Measurements from ENCODE around the gene ACOX2.

ACOX2 gene

DNA sequence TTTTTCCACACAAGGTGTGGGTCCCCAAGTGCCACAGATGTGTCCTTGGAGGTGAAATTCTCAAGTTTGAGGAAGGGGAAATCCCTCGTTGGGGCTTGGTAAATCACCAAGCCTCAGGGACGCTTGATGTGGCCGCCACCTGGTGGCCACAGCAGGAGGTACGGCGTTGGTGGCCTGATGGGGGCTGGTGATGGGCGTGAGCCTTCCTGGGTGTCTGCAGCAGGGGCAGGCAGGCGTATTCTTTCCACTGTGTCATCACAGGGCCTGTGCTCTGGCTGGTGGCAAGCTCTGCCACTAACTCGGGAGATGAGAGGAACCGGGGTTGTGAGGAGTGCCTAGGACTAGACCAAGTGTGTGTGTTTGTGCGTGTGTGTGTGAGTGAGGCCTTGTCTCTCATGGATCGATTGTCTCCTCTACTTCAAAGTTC is 4.2 kb downstream of the ACOX2 start:
- Histone ChIP-seq H2BK120ac (ENCODE audit: low read depth, low read length) (no peak overlapping the region), H3K4ac (ENCODE audit: low read length) (no peak overlapping the region), H3K27ac (replicated peaks; ENCODE audit: low read length) (no peak overlapping the region), H3K9me3 (replicated peaks in 1 of 2; ENCODE audit: control insufficient read depth in 2 of 2, insufficient read depth in 1 of 2, low read depth in 1 of 2, low read length in 2 of 2) (peaks cover 1 to 5% of the 10 kb centered on the region in 2 donors), H2AFZ (ENCODE audit: low read length) (peak overlapping the region; percentile 18), H3K18ac (ENCODE audit: low read length) (peak overlapping the region; percentile 50), H3K79me1 (ENCODE audit: low read depth, low read length) (no peaks in the 10 kb centered on the region), H3K9ac (ENCODE audit: low read depth, low read length, poor library complexity) (peak overlapping the region; percentile 64), H3K14ac (ENCODE audit: low read length) (no peak overlapping the region), H2BK12ac (ENCODE audit: low read length) (no peak overlapping the region), H3K4me3 (ENCODE audit: low read length in 2 of 2) (no peak overlapping the region), H2BK15ac (ENCODE audit: low read length) (no peak overlapping the region), H4K91ac (ENCODE audit: low read depth, low read length, poor library complexity) (no peak overlapping the region), H2BK5ac (ENCODE audit: low read length) (no peak overlapping the region), H3K36me3 (replicated peaks in 1 of 2; ENCODE audit: control insufficient read depth in 2 of 2, insufficient read depth in 2 of 2, low read length in 2 of 2) (no peaks in the 10 kb centered on the region), H3K27me3 (ENCODE audit: control insufficient read depth in 3 of 3, insufficient read depth in 3 of 3, low read depth in 1 of 3, low read length in 3 of 3) (no peaks in the 10 kb centered on the region), H3K4me1 (ENCODE audit: control insufficient read depth in 2 of 2, insufficient read depth in 1 of 2, low read depth in 1 of 2, low read length in 2 of 2) (peaks cover 19 to 24% of the 10 kb centered on the region in 2 donors), H3K4me2 (ENCODE audit: insufficient read depth, low read length, poor library complexity, severe bottlenecking) (no peak overlapping the region), H4K8ac (ENCODE audit: low read depth, low read length) (no peak overlapping the region), H2AK5ac (ENCODE audit: low read depth, low read length) (no peak overlapping the region), H3K23ac (ENCODE audit: low read depth, low read length, poor library complexity) (no peak overlapping the region)
- WGBS, 2 donors (ENCODE audit: extremely low coverage in 2 of 2, insufficient read length in 2 of 2, insufficient replicate concordance in 1 of 2): no CpG with 5 or more reads among the region's 11 CpGs
- peak; percentile 56 for DNase-seq (ENCODE audit: low spot score)

DNA sequence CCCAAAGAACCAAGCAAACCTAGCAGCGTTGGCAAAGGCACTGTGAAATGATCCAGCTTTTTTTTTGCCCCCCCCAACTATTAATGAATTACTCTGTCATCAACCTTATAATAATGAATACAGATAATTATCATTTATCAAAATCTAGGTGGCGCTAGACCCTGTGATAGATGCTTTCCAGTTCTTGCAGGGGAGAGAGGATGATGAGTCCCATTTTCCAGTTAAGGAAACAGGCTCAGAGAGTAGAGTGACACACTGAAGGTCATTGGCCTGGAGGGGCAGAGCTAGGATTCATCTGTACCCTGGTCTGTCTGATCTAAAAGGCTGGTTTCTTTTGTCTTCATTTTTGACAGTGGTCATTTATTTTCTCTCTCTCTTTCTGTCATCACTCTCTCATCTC is 5.0 kb downstream of the ACOX2 start:
- no peaks in the 10 kb centered on the region for H3K36me3 ChIP-seq (replicated peaks in 1 of 2; ENCODE audit: control insufficient read depth in 2 of 2, insufficient read depth in 2 of 2, low read length in 2 of 2)
- H3K18ac ChIP-seq (ENCODE audit: low read length): no peak overlapping the region
- peaks cover 1 to 5% of the 10 kb centered on the region in 2 donors for H3K9me3 ChIP-seq (replicated peaks in 1 of 2; ENCODE audit: control insufficient read depth in 2 of 2, insufficient read depth in 1 of 2, low read depth in 1 of 2, low read length in 2 of 2)
- no peak overlapping the region for H2BK12ac ChIP-seq (ENCODE audit: low read length)
- no peak overlapping the region for H4K8ac ChIP-seq (ENCODE audit: low read depth, low read length)
- no peak overlapping the region for H3K14ac ChIP-seq (ENCODE audit: low read length)
- H2BK15ac ChIP-seq (ENCODE audit: low read length): no peak overlapping the region
- no peak overlapping the region for H2BK5ac ChIP-seq (ENCODE audit: low read length)
- no peak overlapping the region for H4K91ac ChIP-seq (ENCODE audit: low read depth, low read length, poor library complexity)
- H3K27ac ChIP-seq (replicated peaks; ENCODE audit: low read length): no peak overlapping the region
- H3K4me2 ChIP-seq (ENCODE audit: insufficient read depth, low read length, poor library complexity, severe bottlenecking): no peak overlapping the region
- no peaks in the 10 kb centered on the region for H3K79me1 ChIP-seq (ENCODE audit: low read depth, low read length)
- H2AK5ac ChIP-seq (ENCODE audit: low read depth, low read length): no peak overlapping the region
- no peak overlapping the region for H2BK120ac ChIP-seq (ENCODE audit: low read depth, low read length)
- H3K4me1 ChIP-seq (ENCODE audit: control insufficient read depth in 2 of 2, insufficient read depth in 1 of 2, low read depth in 1 of 2, low read length in 2 of 2): peaks cover 15 to 20% of the 10 kb centered on the region in 2 donors
- no peak overlapping the region for H3K9ac ChIP-seq (ENCODE audit: low read depth, low read length, poor library complexity)
- no CpG with 5 or more reads among the region's 2 CpGs for WGBS, 2 donors (ENCODE audit: extremely low coverage in 2 of 2, insufficient read length in 2 of 2, insufficient replicate concordance in 1 of 2)
- no peak overlapping the region for H2AFZ ChIP-seq (ENCODE audit: low read length)
- H3K4me3 ChIP-seq (ENCODE audit: low read length in 2 of 2): no peak overlapping the region
- no peaks in the 10 kb centered on the region for H3K27me3 ChIP-seq (ENCODE audit: control insufficient read depth in 3 of 3, insufficient read depth in 3 of 3, low read depth in 1 of 3, low read length in 3 of 3)
- no peak overlapping the region for H3K23ac ChIP-seq (ENCODE audit: low read depth, low read length, poor library complexity)
- no peak for DNase-seq (ENCODE audit: low spot score)
- H3K4ac ChIP-seq (ENCODE audit: low read length): no peak overlapping the region

GRCh38 chr3:58531555-58531954 is 5.4 kb downstream of the ACOX2 start:
- no peak overlapping the region for H2BK120ac ChIP-seq (ENCODE audit: low read depth, low read length)
- H3K4me2 ChIP-seq (ENCODE audit: insufficient read depth, low read length, poor library complexity, severe bottlenecking): no peak overlapping the region
- H2AFZ ChIP-seq (ENCODE audit: low read length): no peak overlapping the region
- H3K4ac ChIP-seq (ENCODE audit: low read length): no peak overlapping the region
- H2BK15ac ChIP-seq (ENCODE audit: low read length): peak overlapping the region; percentile 50
- H3K9ac ChIP-seq (ENCODE audit: low read depth, low read length, poor library complexity): no peak overlapping the region
- no peak overlapping the region for H3K14ac ChIP-seq (ENCODE audit: low read length)
- H3K27ac ChIP-seq (replicated peaks; ENCODE audit: low read length): no peak overlapping the region
- H2AK5ac ChIP-seq (ENCODE audit: low read depth, low read length): peak overlapping the region; percentile 53
- peaks cover 1 to 5% of the 10 kb centered on the region in 2 donors for H3K9me3 ChIP-seq (replicated peaks in 1 of 2; ENCODE audit: control insufficient read depth in 2 of 2, insufficient read depth in 1 of 2, low read depth in 1 of 2, low read length in 2 of 2)
- no peak for DNase-seq (ENCODE audit: low spot score)
- H3K79me1 ChIP-seq (ENCODE audit: low read depth, low read length): no peaks in the 10 kb centered on the region
- peak overlapping the region; percentile 19 for H2BK12ac ChIP-seq (ENCODE audit: low read length)
- H2BK5ac ChIP-seq (ENCODE audit: low read length): no peak overlapping the region
- H3K27me3 ChIP-seq (ENCODE audit: control insufficient read depth in 3 of 3, insufficient read depth in 3 of 3, low read depth in 1 of 3, low read length in 3 of 3): no peaks in the 10 kb centered on the region
- no peaks in the 10 kb centered on the region for H3K36me3 ChIP-seq (replicated peaks in 1 of 2; ENCODE audit: control insufficient read depth in 2 of 2, insufficient read depth in 2 of 2, low read length in 2 of 2)
- no peak overlapping the region for H3K4me3 ChIP-seq (ENCODE audit: low read length in 2 of 2)
- no peak overlapping the region for H4K8ac ChIP-seq (ENCODE audit: low read depth, low read length)
- peaks cover 13 to 17% of the 10 kb centered on the region in 2 donors for H3K4me1 ChIP-seq (ENCODE audit: control insufficient read depth in 2 of 2, insufficient read depth in 1 of 2, low read depth in 1 of 2, low read length in 2 of 2)
- WGBS, 2 donors (ENCODE audit: extremely low coverage in 2 of 2, insufficient read length in 2 of 2, insufficient replicate concordance in 1 of 2): no CpG with 5 or more reads among the region's 7 CpGs
- no peak overlapping the region for H4K91ac ChIP-seq (ENCODE audit: low read depth, low read length, poor library complexity)
- no peak overlapping the region for H3K23ac ChIP-seq (ENCODE audit: low read depth, low read length, poor library complexity)
- H3K18ac ChIP-seq (ENCODE audit: low read length): no peak overlapping the region

- Histone ChIP-seq H3K9ac (ENCODE audit: low read depth, low read length, poor library complexity) (peak overlapping the region; percentile 51), H4K91ac (ENCODE audit: low read depth, low read length, poor library complexity) (peak overlapping the region; percentile 73), H3K4ac (ENCODE audit: low read length) (no peak overlapping the region), H3K27me3 (ENCODE audit: control insufficient read depth in 3 of 3, insufficient read depth in 3 of 3, low read depth in 1 of 3, low read length in 3 of 3) (no peaks in the 10 kb centered on the region), H2AK5ac (ENCODE audit: low read depth, low read length) (peak overlapping the region; percentile 53), H4K8ac (ENCODE audit: low read depth, low read length) (no peak overlapping the region), H3K4me1 (ENCODE audit: control insufficient read depth in 2 of 2, insufficient read depth in 1 of 2, low read depth in 1 of 2, low read length in 2 of 2) (peaks cover 14% of the 10 kb centered on the region in 2 donors), H2BK120ac (ENCODE audit: low read depth, low read length) (no peak overlapping the region), H3K36me3 (replicated peaks in 1 of 2; ENCODE audit: control insufficient read depth in 2 of 2, insufficient read depth in 2 of 2, low read length in 2 of 2) (no peaks in the 10 kb centered on the region), H3K27ac (replicated peaks; ENCODE audit: low read length) (no peak overlapping the region), H2BK12ac (ENCODE audit: low read length) (peak overlapping the region; percentile 80), H3K79me1 (ENCODE audit: low read depth, low read length) (no peaks in the 10 kb centered on the region), H3K9me3 (replicated peaks in 1 of 2; ENCODE audit: control insufficient read depth in 2 of 2, insufficient read depth in 1 of 2, low read depth in 1 of 2, low read length in 2 of 2) (peaks cover 1 to 5% of the 10 kb centered on the region in 2 donors), H2AFZ (ENCODE audit: low read length) (no peak overlapping the region), H3K4me2 (ENCODE audit: insufficient read depth, low read length, poor library complexity, severe bottlenecking) (no peak overlapping the region), H2BK5ac (ENCODE audit: low read length) (peak overlapping the region; percentile 4), H2BK15ac (ENCODE audit: low read length) (peak overlapping the region; percentile 46), H3K23ac (ENCODE audit: low read depth, low read length, poor library complexity) (no peak overlapping the region), H3K4me3 (ENCODE audit: low read length in 2 of 2) (no peak overlapping the region), H3K18ac (ENCODE audit: low read length) (peak overlapping the region; percentile 58), H3K14ac (ENCODE audit: low read length) (no peak overlapping the region)
- no CpG with 5 or more reads among the region's 18 CpGs for WGBS, 2 donors (ENCODE audit: extremely low coverage in 2 of 2, insufficient read length in 2 of 2, insufficient replicate concordance in 1 of 2)
- DNase-seq (ENCODE audit: low spot score): no peak
Observed at GRCh38 chr3:58530354-58530865, 6.6 kb downstream of the ACOX2 start.

Measured in neuronal stem cell (in vitro differentiated cells).